ENCODE results near the gene PLAU. TPM values are rescaled to one million over a fixed set of nuclear protein-coding genes. Genes with fewer than 3 reads are reported as not detected.

PLAU gene
- total and polyA plus RNA-seq, 2 donors (not counting 3 experiments of a cell fraction or from before 2014, with no cell fraction given), result 23.6 to 34.9 TPM

GRCh38 chr10:73909540-73910115, 1.3 kb upstream of the PLAU start:
- dilution Hi-C loops (cut with MboI; ENCODE audit: extremely low pct_ligation_motif_present, low sequenced_read_pairs), result no loop called here
- H3K27me3 ChIP-seq (ENCODE audit: control insufficient read depth in 2 of 2, insufficient read depth in 2 of 2, low read length in 2 of 2), result no peaks in the 10 kb centered on the region
- H3K4me3 ChIP-seq (replicated peaks in 1 of 3; ENCODE audit: insufficient read depth in 1 of 3, low read depth in 1 of 3, low read length in 3 of 3), result no peak overlapping the region
- BruUV-seq (replicated peaks), result no TSS peak
- DNase-seq (ENCODE audit: low read depth, low spot score), result no peak
- no peaks in the 10 kb centered on the region for H4K20me1 ChIP-seq (replicated peaks; ENCODE audit: control insufficient read depth, extremely low read depth, insufficient read depth, low read length)
- ChIA-PET POLR2A (interaction anchor here (0.7 kb wide), 2 partner anchors 22 to 56 kb away, joined by 3 read pairs; no protein-coding TSS in a partner anchor), CTCF (interaction anchor here (0.8 to 5.4 kb wide), 5 partner anchors 10 to 172 kb away, joined by 3 to 59 read pairs (median 4); no protein-coding TSS in a partner anchor)
- peaks cover 59% of the 10 kb centered on the region for H3K4me1 ChIP-seq (ENCODE audit: control insufficient read depth, extremely low read depth, insufficient read depth, low read length)
- FAIRE-seq, result no peak
- no peak overlapping the region for H2AFZ ChIP-seq (ENCODE audit: low read depth, low read length)
- intact Hi-C loops (cut with micrococcal nuclease), result loop anchor here (1.0 kb wide), 4 partner anchors 10 to 31 kb away; no protein-coding TSS in a partner anchor
- peaks cover 0 to 2% of the 10 kb centered on the region in 2 experiments for H3K36me3 ChIP-seq (ENCODE audit: control insufficient read depth in 2 of 2, extremely low read depth in 1 of 2, insufficient read depth in 2 of 2, low read length in 2 of 2)
- H3K9me3 ChIP-seq (replicated peaks; ENCODE audit: control insufficient read depth, insufficient read depth, low read length), result no peaks in the 10 kb centered on the region
- H3K27ac ChIP-seq (ENCODE audit: insufficient read depth, low read depth, low read length), result peak overlapping the region; percentile 90
- no peaks in the 10 kb centered on the region for H3K9me1 ChIP-seq (replicated peaks; ENCODE audit: control insufficient read depth, extremely low read depth, insufficient read depth, low read length)
- H3K9ac ChIP-seq (replicated peaks; ENCODE audit: extremely low read depth, insufficient read depth, low read length), result peak overlapping the region; percentile 72
- TF ChIP-seq CTCF (IDR thresholded peaks at IDR 0.05; ENCODE audit: extremely low read depth in 1 of 2, insufficient read depth in 1 of 2, low read depth in 1 of 2, low read length in 2 of 2) (no peak), JUN (IDR thresholded peaks at IDR 0.05; ENCODE audit: borderline replicate concordance, insufficient read depth, insufficient read length, low read depth) (no peak), GATA2 (IDR thresholded peaks at IDR 0.05; ENCODE audit: insufficient read depth, insufficient read length, low read depth, low read length) (no peak), POLR2A (IDR thresholded peaks at IDR 0.05; ENCODE audit: low read depth, low read length) (no peak), EZH2 (IDR thresholded peaks at IDR 0.05; ENCODE audit: borderline replicate concordance, low read depth, low read length, severe bottlenecking) (no peak), FOS (IDR thresholded peaks at IDR 0.05; ENCODE audit: borderline replicate concordance, insufficient read depth, low read length) (no peak)
- peak overlapping the region; percentile 31 for H3K4me2 ChIP-seq (ENCODE audit: insufficient read depth, low read length)
- H3K79me2 ChIP-seq (ENCODE audit: control insufficient read depth, insufficient read depth, low read length), result no peaks in the 10 kb centered on the region
